Right cardiac atrium (tissue), 5 donors: ENCODE results near the gene FRK. TPM values are rescaled to one million over a fixed set of nuclear protein-coding genes. Genes with fewer than 3 reads are reported as not detected.

Source experiments
- ATAC-seq, 2 donors: fragments of 200-7000 bp; cut with Tn5 transposase; one replicate each; pipeline versions ENCODE4 v1.8.0 to v1.9.1; 2020; ENCODE audit warnings: moderate library complexity in 2 of 2, mild to moderate bottlenecking in 1 of 2
- DNase-seq, 3 donors: peaks; one replicate each; pipeline ENCODE4 v3.0.0-alpha.2; 2020
- H3K27ac ChIP-seq: one replicate; pipeline ENCODE4 v1.5.1; 2013; ENCODE audit warnings: mild to moderate bottlenecking, low read length, control low read depth, moderate library complexity
- H3K27me3 ChIP-seq: one replicate; pipeline ENCODE4 v1.6.1; 2013; ENCODE audit not compliant: control insufficient read depth, insufficient read depth
- H3K4me1 ChIP-seq: one replicate; pipeline ENCODE4 v1.6.1; 2013; ENCODE audit warnings: low read length; ENCODE audit not compliant: control insufficient read depth, insufficient read depth
- H3K4me3 ChIP-seq: one replicate; pipeline ENCODE4 v1.5.1; 2013; ENCODE audit warnings: low read length, control low read depth
- H3K9me3 ChIP-seq: one replicate; pipeline ENCODE4 v1.6.1; 2013; ENCODE audit warnings: low read length; ENCODE audit not compliant: control insufficient read depth
- WGBS: extraction: QIAGEN DNeasy Blood & Tissue Kit; methylation state at CpG from one replicate; pipeline ENCODE4 v1.1.7; 2013; 5-methylcytosine and 5-hydroxymethylcytosine counted together
- intact Hi-C, 4 donors: fragments of 100-400 bp; cut with DNase I; formaldehyde crosslinking; loops; one replicate each; pipeline versions ENCODE4 v1.11.0 to v1.14.0; 2022 to 2023
- long read RNA-seq, 4 donors: library from polyadenylated mRNA; unstranded; transcript quantifications; one replicate each; pipeline ENCODE4 v2.0.0, GENCODE V29; 2020 to 2021
- polyA plus RNA-seq: library from polyadenylated mRNA; stranded (reverse); fragments of 200-250 nt; gene quantifications from one replicate; pipeline ENCODE4 v1.2.3, GENCODE V29; 2013
- total RNA-seq, 4 donors: library from RNA; stranded (reverse); fragmentation: NEBNext Ultra II Directional; extraction: Animal tissue kit (Norgen Biotek cat#: 25700); gene quantifications; one replicate each; pipeline ENCODE4 v1.2.1, GENCODE V29; 2021
- donor health status: healthy with polysubstance abuse.
- donor health status: DM: no; HTN: yes; CAD: no.
- donor health status: DM: no; HTN: no; CAD: no.
- donor health status: DM: no; HTN: yes; CAD: no; lungs with severe emphysema.
- donor health status: DM: yes; HTN: yes; CAD: no.

The FRK gene
- total RNA-seq (1 to 10 TPM; 2.6 to 5.8 (median 4.4) TPM), polyA plus RNA-seq (1.00 TPM)
- long read RNA-seq, donor 1, partial matches to known transcripts = 0 of 5 reads
- long read RNA-seq, donor 1, other reads (novel, unspliced or antisense) = 5 of 5 reads
- long read RNA-seq, donor 2, partial matches to known transcripts = 0 of 4 reads
- long read RNA-seq, donor 2, other reads (novel, unspliced or antisense) = 4 of 4 reads
- long read RNA-seq, donor 3, partial matches to known transcripts = 0 of 11 reads
- long read RNA-seq, donor 3, other reads (novel, unspliced or antisense) = 11 of 11 reads
- long read RNA-seq, donor 4, partial matches to known transcripts = 0 of 5 reads
- long read RNA-seq, donor 4, other reads (novel, unspliced or antisense) = 5 of 5 reads

- ATAC-seq (peak; percentile 91), DNase-seq (peak in 1 of 3 donors; percentile 51)
- no peaks in the 10 kb centered on the region for H3K4me1 ChIP-seq
- H3K27me3 ChIP-seq = no peaks in the 10 kb centered on the region
- 51% methylated on average over 7 of the region's 7 CpGs for WGBS
- peak within 1 kb of the TSS; percentile 37 for H3K27ac ChIP-seq
- H3K9me3 ChIP-seq = no peaks in the 10 kb centered on the region
- intact Hi-C loops = no loop called here
- peak within 1 kb of the TSS; percentile 63 for H3K4me3 ChIP-seq
These were observed at the start of gene FRK for GRCh38 chr6:116060572-116061283. Gene FRK (minus strand): TSS chr6:116060891. CDS start chr6:116060311, 580 bp downstream.

GRCh38 chr6:116108836-116109235 is 48.1 kb upstream of the FRK start:
- Histone ChIP-seq H3K27me3 (no peaks in the 10 kb centered on the region), H3K4me3 (no peak overlapping the region), H3K9me3 (no peaks in the 10 kb centered on the region), H3K27ac (no peak overlapping the region), H3K4me1 (peaks cover 2% of the 10 kb centered on the region)
- DNase-seq = no peak
- 28% methylated on average over 1 of the region's 1 CpG for WGBS
- ATAC-seq = peak in 1 of 2 donors; percentile 22
- intact Hi-C loops = no loop called here

GRCh38 chr6:116106146-116106545 is 45.5 kb upstream of the FRK start:
- intact Hi-C loops = no loop called here
- ATAC-seq (peak; percentile 42 to 45), DNase-seq (no peak)
- no peaks in the 10 kb centered on the region for H3K27me3 ChIP-seq
- no peak overlapping the region for H3K4me3 ChIP-seq
- H3K9me3 ChIP-seq = no peaks in the 10 kb centered on the region
- no peak overlapping the region for H3K27ac ChIP-seq
- 10% methylated on average over 1 of the region's 1 CpG for WGBS
- peaks cover 8% of the 10 kb centered on the region for H3K4me1 ChIP-seq

GRCh38 chr6:116105247-116105646 is 44.6 kb upstream of the FRK start:
- Histone ChIP-seq H3K9me3 (no peaks in the 10 kb centered on the region), H3K27me3 (no peaks in the 10 kb centered on the region), H3K4me1 (peaks cover 8% of the 10 kb centered on the region), H3K27ac (no peak overlapping the region), H3K4me3 (no peak overlapping the region)
- ATAC-seq (no peak), DNase-seq (no peak)
- intact Hi-C loops = no loop called here
- WGBS = 94% methylated on average over 3 of the region's 3 CpGs

GRCh38 chr6:116104636-116105035 is 43.9 kb upstream of the FRK start:
- DNase-seq = no peak
- ATAC-seq = no peak
- 97% methylated on average over 1 of the region's 1 CpG for WGBS

GRCh38 chr6:116102873-116103272 is 42.2 kb upstream of the FRK start:
- Histone ChIP-seq H3K4me1 (peaks cover 8% of the 10 kb centered on the region), H3K27me3 (no peaks in the 10 kb centered on the region), H3K4me3 (no peak overlapping the region), H3K9me3 (no peaks in the 10 kb centered on the region), H3K27ac (no peak overlapping the region)
- intact Hi-C loops = no loop called here
- WGBS = 78% methylated on average over 4 of the region's 4 CpGs
- ATAC-seq = no peak
- DNase-seq = no peak

More at GRCh38 chr6:116104636-116105035, 43.9 kb upstream of the FRK start:
- Histone ChIP-seq H3K27me3 (no peaks in the 10 kb centered on the region), H3K9me3 (no peaks in the 10 kb centered on the region), H3K27ac (no peak overlapping the region), H3K4me1 (peaks cover 8% of the 10 kb centered on the region), H3K4me3 (no peak overlapping the region)
- intact Hi-C loops = no loop called here

- DNase-seq (no peak), ATAC-seq (no peak)
- WGBS = 70% methylated on average over 2 of the region's 2 CpGs
- no peaks in the 10 kb centered on the region for H3K27me3 ChIP-seq
- H3K4me3 ChIP-seq = peak overlapping the region; percentile 68
- H3K9me3 ChIP-seq = no peaks in the 10 kb centered on the region
- peaks cover 8% of the 10 kb centered on the region for H3K4me1 ChIP-seq
- intact Hi-C loops = loop anchor here in 1 of 4 donors (2.0 kb wide), 1 partner anchor 91 kb away; no protein-coding TSS in a partner anchor
- H3K27ac ChIP-seq = peak overlapping the region; percentile 71
These were observed 41.1 kb upstream of the FRK start for GRCh38 chr6:116101790-116102189.

GRCh38 chr6:116101302-116101718 is 40.6 kb upstream of the FRK start:
- intact Hi-C loops = loop anchor here in 1 of 4 donors (2.0 kb wide), 1 partner anchor 91 kb away; no protein-coding TSS in a partner anchor
- no peaks in the 10 kb centered on the region for H3K9me3 ChIP-seq
- peak in 1 of 3 donors; percentile 92 for DNase-seq
- H3K4me1 ChIP-seq = peaks cover 8% of the 10 kb centered on the region
- H3K27ac ChIP-seq = peak overlapping the region; percentile 96
- 1% methylated on average over 12 of the region's 12 CpGs for WGBS
- no peaks in the 10 kb centered on the region for H3K27me3 ChIP-seq
- no peak for ATAC-seq
- H3K4me3 ChIP-seq = peak overlapping the region; percentile 68

GRCh38 chr6:116100419-116101301 is 40.0 kb upstream of the FRK start, which contains the start of gene NT5DC1:
Gene NT5DC1 (plus strand): TSS chr6:116100853. CDS start chr6:116100931, 78 bp downstream.
- H3K9me3 ChIP-seq = no peaks in the 10 kb centered on the region
- peak within 1 kb of the TSS; percentile 68 for H3K4me3 ChIP-seq
- intact Hi-C loops = loop anchor here in 1 of 4 donors (2.0 kb wide), 1 partner anchor 90 kb away; no protein-coding TSS in a partner anchor
- H3K27me3 ChIP-seq = no peaks in the 10 kb centered on the region
- H3K4me1 ChIP-seq = peaks cover 8% of the 10 kb centered on the region
- under 1% methylated on average over 87 of the region's 87 CpGs for WGBS
- DNase-seq = peak; percentile 85 to 95 (median 94)
- ATAC-seq = peak; percentile 98 to 99
- peak within 1 kb of the TSS; percentile 96 for H3K27ac ChIP-seq

GRCh38 chr6:116099036-116099435 is 38.3 kb upstream of the FRK start:
- ATAC-seq (no peak), DNase-seq (no peak)
- Histone ChIP-seq H3K4me1 (peaks cover 10% of the 10 kb centered on the region), H3K27ac (no peak overlapping the region), H3K4me3 (no peak overlapping the region), H3K9me3 (no peaks in the 10 kb centered on the region), H3K27me3 (no peaks in the 10 kb centered on the region)
- WGBS = 83% methylated on average over 1 of the region's 1 CpG
- intact Hi-C loops = loop anchor here in 2 of 4 donors (5.0 kb wide), 1 partner anchor 87 kb away; no protein-coding TSS in a partner anchor
